Liver (tissue), 3 donors: ENCODE data around the gene IQCE.

Source experiments
- ATF3 ChIP-seq: IDR thresholded peaks from 2 replicates; pipeline ENCODE4 v1.6.1; 2016; ENCODE audit warnings: antibody characterized with exemption
- CTCF ChIP-seq: fragments of 150-350 bp; IDR thresholded peaks from 2 replicates; pipeline ENCODE4 v1.5.1; 2017; ENCODE audit warnings: improper control_type of control experiment, low read depth, low read length; ENCODE audit not compliant: missing input control
- EGR1 ChIP-seq, 2 donors: IDR thresholded peaks; 2 replicates each; pipeline ENCODE4 v1.6.1; 2016 to 2018; ENCODE audit warnings: antibody characterized with exemption in 2 of 2, low read depth in 2 of 2
- FOXA1 ChIP-seq: IDR thresholded peaks from 2 replicates; pipeline ENCODE4 v1.6.1; 2016; ENCODE audit warnings: antibody characterized with exemption
- GABPA ChIP-seq, 2 donors: IDR thresholded peaks in 1 of 2; conservative IDR thresholded peaks in 1 of 2; 2 replicates each; pipeline ENCODE4 v1.6.1; 2016; ENCODE audit warnings: antibody characterized with exemption in 2 of 2, mild to moderate bottlenecking in 1 of 2, moderate library complexity in 1 of 2
- JUND ChIP-seq, 2 donors: IDR thresholded peaks; 2 replicates each; pipeline ENCODE4 v1.6.1; 2016; ENCODE audit warnings: antibody characterized with exemption in 2 of 2
- RAD21 ChIP-seq, 2 donors: IDR thresholded peaks; 2 replicates each; pipeline ENCODE4 v1.6.1; 2016; ENCODE audit warnings: antibody characterized with exemption in 2 of 2, mild to moderate bottlenecking in 2 of 2
- REST ChIP-seq: IDR thresholded peaks from 2 replicates; pipeline ENCODE4 v1.6.1; 2016; ENCODE audit warnings: antibody characterized with exemption, mild to moderate bottlenecking
- SP1 ChIP-seq: IDR thresholded peaks from 2 replicates; pipeline ENCODE4 v1.6.1; 2018; ENCODE audit warnings: antibody characterized with exemption, mild to moderate bottlenecking
- TAF1 ChIP-seq: conservative IDR thresholded peaks from 2 replicates; pipeline ENCODE4 v1.6.1; 2016; ENCODE audit warnings: antibody characterized with exemption, mild to moderate bottlenecking
- YY1 ChIP-seq: IDR thresholded peaks from 2 replicates; pipeline ENCODE4 v1.6.1; 2016; ENCODE audit warnings: antibody characterized with exemption, mild to moderate bottlenecking
- ZBTB33 ChIP-seq: IDR thresholded peaks from 2 replicates; pipeline ENCODE4 v1.6.1; 2016; ENCODE audit warnings: antibody characterized with exemption
- donor health status: healthy.
- donor health status: healthy.

- TF ChIP-seq RAD21 (IDR thresholded peaks at IDR 0.05), result no peak
- no peak for TF ChIP-seq CTCF
- no peak for TF ChIP-seq TAF1
- no peak for TF ChIP-seq SP1
- no peak for TF ChIP-seq ZBTB33
- TF ChIP-seq JUND (IDR thresholded peaks at IDR 0.05), result no peak
- TF ChIP-seq YY1, result no peak
- TF ChIP-seq FOXA1, result no peak
- TF ChIP-seq EGR1 (IDR thresholded peaks at IDR 0.05; ENCODE audit: low read depth in 2 of 2), result no peak
- no peak for TF ChIP-seq ATF3
- no peak for TF ChIP-seq REST
- no peak for TF ChIP-seq GABPA (IDR thresholded peaks at IDR 0.05 in 1 of 2, conservative IDR thresholded peaks at IDR 0.05 in 1 of 2)
These were observed 43.2 kb upstream of the IQCE start for GRCh38 chr7:2515424-2516193.
